ENCODE data around the gene ANKRD33B. TPM values are rescaled to one million over a fixed set of nuclear protein-coding genes. Genes with fewer than 3 reads are reported as not detected.

ANKRD33B gene
- total RNA-seq, 1 donor from 2014 or later: 14.2 TPM

- H3K27me3 ChIP-seq: no peaks in the 10 kb centered on the region
- H3K27ac ChIP-seq: no peak overlapping the region
- H3K9me3 ChIP-seq: no peaks in the 10 kb centered on the region
- H3K4me3 ChIP-seq: no peak overlapping the region
- intact Hi-C loops (cut with DNase I): no loop called here
- TF ChIP-seq POLR2AphosphoS5 (IDR thresholded peaks at IDR 0.05; ENCODE audit: insufficient read depth in 1 of 2, low read depth in 1 of 2): no peak
- TF ChIP-seq, protein P1, sequence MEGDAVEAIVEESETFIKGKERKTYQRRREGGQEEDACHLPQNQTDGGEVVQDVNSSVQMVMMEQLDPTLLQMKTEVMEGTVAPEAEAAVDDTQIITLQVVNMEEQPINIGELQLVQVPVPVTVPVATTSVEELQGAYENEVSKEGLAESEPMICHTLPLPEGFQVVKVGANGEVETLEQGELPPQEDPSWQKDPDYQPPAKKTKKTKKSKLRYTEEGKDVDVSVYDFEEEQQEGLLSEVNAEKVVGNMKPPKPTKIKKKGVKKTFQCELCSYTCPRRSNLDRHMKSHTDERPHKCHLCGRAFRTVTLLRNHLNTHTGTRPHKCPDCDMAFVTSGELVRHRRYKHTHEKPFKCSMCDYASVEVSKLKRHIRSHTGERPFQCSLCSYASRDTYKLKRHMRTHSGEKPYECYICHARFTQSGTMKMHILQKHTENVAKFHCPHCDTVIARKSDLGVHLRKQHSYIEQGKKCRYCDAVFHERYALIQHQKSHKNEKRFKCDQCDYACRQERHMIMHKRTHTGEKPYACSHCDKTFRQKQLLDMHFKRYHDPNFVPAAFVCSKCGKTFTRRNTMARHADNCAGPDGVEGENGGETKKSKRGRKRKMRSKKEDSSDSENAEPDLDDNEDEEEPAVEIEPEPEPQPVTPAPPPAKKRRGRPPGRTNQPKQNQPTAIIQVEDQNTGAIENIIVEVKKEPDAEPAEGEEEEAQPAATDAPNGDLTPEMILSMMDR (IDR thresholded peaks at IDR 0.05): no peak
- no peak for TF ChIP-seq POLR2A (IDR thresholded peaks at IDR 0.05)
- no peaks in the 10 kb centered on the region for H3K36me3 ChIP-seq
- DNase-seq (ENCODE audit: extremely low spot score in 2 of 2): no peak
- peaks cover 21% of the 10 kb centered on the region for H3K4me1 ChIP-seq
These were observed 47.4 kb downstream of the ANKRD33B start for GRCh38 chr5:10611290-10611689.

DNA sequence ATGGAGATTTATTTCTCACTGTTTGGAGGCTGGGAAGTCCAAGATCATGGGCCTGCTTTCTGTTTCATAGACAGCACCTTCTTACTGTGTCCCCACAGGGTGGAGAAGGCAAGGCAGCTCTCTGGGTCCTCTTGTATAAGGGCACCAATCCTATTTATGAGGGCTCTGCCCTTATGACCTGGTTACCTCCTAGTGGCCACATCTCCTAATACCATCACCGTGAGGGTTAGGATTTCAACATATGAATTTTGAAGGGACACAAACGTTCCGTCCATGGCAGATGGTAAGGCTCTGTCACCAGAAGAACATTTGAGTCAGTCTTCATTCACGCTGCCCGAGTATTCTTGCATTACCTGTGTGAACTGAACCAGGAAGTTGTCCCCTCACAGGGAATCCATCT lies 48.4 kb downstream of the ANKRD33B start:
- intact Hi-C loops (cut with DNase I): no loop called here
- peaks cover 17% of the 10 kb centered on the region for H3K4me1 ChIP-seq
- no peak overlapping the region for H3K4me3 ChIP-seq
- H3K27ac ChIP-seq: no peak overlapping the region
- TF ChIP-seq POLR2A (IDR thresholded peaks at IDR 0.05) (no peak), POLR2AphosphoS5 (IDR thresholded peaks at IDR 0.05; ENCODE audit: insufficient read depth in 1 of 2, low read depth in 1 of 2) (no peak)
- TF ChIP-seq, protein P1 (IDR thresholded peaks at IDR 0.05): no peak
- H3K9me3 ChIP-seq: no peaks in the 10 kb centered on the region
- H3K27me3 ChIP-seq: no peaks in the 10 kb centered on the region
- no peak for DNase-seq (ENCODE audit: extremely low spot score in 2 of 2)
- no peaks in the 10 kb centered on the region for H3K36me3 ChIP-seq

DNA sequence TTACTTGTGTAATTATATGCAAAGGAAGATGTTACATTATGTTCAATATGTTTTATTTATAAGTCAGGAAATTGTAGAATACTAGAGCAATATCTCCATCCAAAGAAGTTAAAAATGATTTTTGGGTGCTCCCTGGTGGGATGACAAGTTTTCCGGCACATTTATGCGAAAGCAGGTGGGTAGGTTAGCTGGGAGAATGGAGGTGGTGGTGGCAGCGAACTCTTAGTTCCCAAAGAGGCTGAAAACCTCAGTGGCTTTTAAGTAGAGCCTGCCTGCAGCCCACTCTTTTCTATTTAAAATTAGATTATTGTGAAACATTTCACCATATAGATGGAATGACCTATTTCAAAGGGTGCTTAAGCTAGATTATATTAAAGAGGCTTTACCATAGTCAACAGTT lies 51.8 kb downstream of the ANKRD33B start:
- Histone ChIP-seq H3K27ac (no peak overlapping the region), H3K4me3 (no peak overlapping the region), H3K27me3 (no peaks in the 10 kb centered on the region), H3K4me1 (no peaks in the 10 kb centered on the region), H3K9me3 (no peaks in the 10 kb centered on the region), H3K36me3 (no peaks in the 10 kb centered on the region)
- DNase-seq (ENCODE audit: extremely low spot score in 2 of 2): no peak
- intact Hi-C loops (cut with DNase I): no loop called here
- TF ChIP-seq, protein P1 (IDR thresholded peaks at IDR 0.05): no peak
- TF ChIP-seq POLR2A (IDR thresholded peaks at IDR 0.05) (no peak), POLR2AphosphoS5 (IDR thresholded peaks at IDR 0.05; ENCODE audit: insufficient read depth in 1 of 2, low read depth in 1 of 2) (no peak)

DNA sequence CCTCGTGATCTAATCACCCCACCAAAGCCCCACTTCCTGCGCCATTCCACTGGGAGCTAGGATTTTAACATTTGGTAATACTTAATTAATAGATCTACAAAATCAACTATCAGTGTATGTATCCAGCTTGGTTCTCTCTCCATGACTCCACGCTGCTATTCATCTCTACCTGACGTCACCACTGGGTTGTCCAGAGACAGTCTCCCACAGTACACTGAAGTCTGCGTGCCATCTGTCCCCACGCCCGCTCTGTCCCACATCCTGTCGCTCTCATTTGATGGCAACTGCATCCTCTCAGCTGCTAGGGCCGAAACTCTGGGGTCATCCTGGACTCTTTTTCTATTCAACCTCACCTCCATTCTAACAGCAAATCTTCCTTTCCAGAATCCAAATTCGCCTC lies 53.2 kb downstream of the ANKRD33B start:
- no peak overlapping the region for H3K27ac ChIP-seq
- intact Hi-C loops (cut with DNase I): no loop called here
- no peaks in the 10 kb centered on the region for H3K27me3 ChIP-seq
- no peaks in the 10 kb centered on the region for H3K36me3 ChIP-seq
- no peak for DNase-seq (ENCODE audit: extremely low spot score in 2 of 2)
- H3K4me1 ChIP-seq: no peaks in the 10 kb centered on the region
- TF ChIP-seq POLR2A (IDR thresholded peaks at IDR 0.05): no peak
- TF ChIP-seq POLR2AphosphoS5 (IDR thresholded peaks at IDR 0.05; ENCODE audit: insufficient read depth in 1 of 2, low read depth in 1 of 2): no peak
- TF ChIP-seq, protein P1 (IDR thresholded peaks at IDR 0.05): no peak
- no peaks in the 10 kb centered on the region for H3K9me3 ChIP-seq
- H3K4me3 ChIP-seq: no peak overlapping the region

GRCh38 chr5:10618311-10618710 lies 54.4 kb downstream of the ANKRD33B start:
- Histone ChIP-seq H3K4me3 (no peak overlapping the region), H3K27ac (no peak overlapping the region), H3K9me3 (no peaks in the 10 kb centered on the region), H3K27me3 (no peaks in the 10 kb centered on the region), H3K4me1 (no peaks in the 10 kb centered on the region), H3K36me3 (no peaks in the 10 kb centered on the region)
- DNase-seq (ENCODE audit: extremely low spot score in 2 of 2): no peak
- intact Hi-C loops (cut with DNase I): no loop called here
- TF ChIP-seq POLR2AphosphoS5 (IDR thresholded peaks at IDR 0.05; ENCODE audit: insufficient read depth in 1 of 2, low read depth in 1 of 2): no peak
- TF ChIP-seq, protein P1 (IDR thresholded peaks at IDR 0.05): no peak
- TF ChIP-seq POLR2A (IDR thresholded peaks at IDR 0.05): no peak

Data from vagina (tissue), 2 donors.